Measurements from ENCODE around the gene RBM33.

- TF ChIP-seq CTCF (IDR thresholded peaks at IDR 0.05) (no peak), POLR2A (IDR thresholded peaks at IDR 0.05) (no peak)
These were observed 61.3 kb downstream of the RBM33 start for GRCh38 chr7:155705623-155706360.
